HepG2 (cell line): ENCODE results near the gene FOXA1. TPM values are rescaled to one million over a fixed set of nuclear protein-coding genes. Genes with fewer than 3 reads are reported as not detected.

ENCODE experiments used
- CBX1 ChIP-seq: IDR thresholded peaks from one replicate; pipeline ENCODE4 v1.6.1; 2016; ENCODE audit warnings: antibody characterized with exemption, low read depth
- GZF1 ChIP-seq: sonication (generic); formaldehyde crosslinking; IDR thresholded peaks from 2 replicates; pipeline ENCODE4 v1.5.1; 2020; ENCODE audit warnings: mild to moderate bottlenecking, missing genetic modification reagents
- HMG20B ChIP-seq: conservative IDR thresholded peaks from 2 replicates; pipeline ENCODE4 v1.6.1; 2016; ENCODE audit warnings: missing genetic modification reagents, missing compliant biosample characterization
- KDM3A ChIP-seq: IDR thresholded peaks from 2 replicates; pipeline ENCODE4 v1.6.1; 2018; ENCODE audit warnings: low read depth, missing compliant biosample characterization
- MXD4 ChIP-seq: IDR thresholded peaks from 2 replicates; pipeline ENCODE4 v1.6.1; 2016; ENCODE audit warnings: mild to moderate bottlenecking, missing biosample characterization, missing genetic modification reagents
- NBN ChIP-seq: fragments of 450-650 bp; conservative IDR thresholded peaks from 2 replicates; pipeline ENCODE4 v1.6.1; 2017
- RBM39 ChIP-seq: fragments of 200-400 bp; formaldehyde crosslinking; IDR thresholded peaks from one replicate; pipeline ENCODE4 v1.6.1; 2018; ENCODE audit warnings: antibody characterized with exemption, mild to moderate bottlenecking, low read depth, low read length; ENCODE audit not compliant: poor library complexity, severe bottlenecking
- ZBTB20 ChIP-seq: sonication (generic); formaldehyde crosslinking; IDR thresholded peaks from 2 replicates; pipeline ENCODE4 v1.8.1; 2023; ENCODE audit warnings: missing genetic modification reagents, low read depth, mild to moderate bottlenecking, borderline replicate concordance
- ZNF121 ChIP-seq: sonication (generic); formaldehyde crosslinking; IDR thresholded peaks from 2 replicates; pipeline ENCODE4 v1.5.0; 2020; ENCODE audit warnings: mild to moderate bottlenecking, missing genetic modification reagents
- ZNF317 ChIP-seq: sonication (generic); formaldehyde crosslinking; IDR thresholded peaks from 2 replicates; pipeline ENCODE4 v1.5.0; 2020; ENCODE audit warnings: mild to moderate bottlenecking, missing genetic modification reagents
- ZNF768 ChIP-seq: sonication (generic); formaldehyde crosslinking; IDR thresholded peaks from 2 replicates; pipeline ENCODE4 v1.4.0; 2020; ENCODE audit warnings: missing genetic modification reagents
- polyA plus RNA-seq, 8 experiments: library from polyadenylated mRNA; depleted of rRNA in 3 of 8; stranded (reverse) in 7 of 8; unstranded in 1 of 8; fragments of >200 nt; fragmentation: Illumina TruSeq in 4 of 8; extraction: Trizol in 4 of 8; gene quantifications; 2 replicates each; pipeline versions ENCODE4 v1.2.1 to v1.2.3, GENCODE V29; 2011 to 2016; ENCODE audit warnings: low read depth in 4 of 8, missing spikeins in 1 of 8, mixed read lengths in 1 of 8; ENCODE audit not compliant: insufficient read depth in 1 of 8
- total RNA-seq, 5 experiments: library from RNA; depleted of rRNA; stranded (reverse); fragments of >200 nt; fragmentation: Illumina TruSeq; extraction: Trizol; gene quantifications; 2 replicates each; pipeline ENCODE4 v1.2.3, GENCODE V29; 2016; ENCODE audit warnings: low read depth in 1 of 5
- TF ChIP-seq, protein P1 (sequence below): sonication (generic); formaldehyde crosslinking; IDR thresholded peaks from 2 replicates; pipeline ENCODE4 v1.9.0; 2022; ENCODE audit warnings: missing genetic modification reagents, mild to moderate bottlenecking, borderline replicate concordance
- TF ChIP-seq, protein P2 (sequence below): sonication (generic); formaldehyde crosslinking; IDR thresholded peaks from 2 replicates; pipeline ENCODE4 v1.5.0; 2020; ENCODE audit warnings: mild to moderate bottlenecking, missing genetic modification reagents
- TF ChIP-seq, protein P3 (sequence below): sonication (generic); formaldehyde crosslinking; IDR thresholded peaks from 2 replicates; pipeline ENCODE4 v1.5.0; 2020; ENCODE audit warnings: mild to moderate bottlenecking, missing genetic modification reagents, moderate library complexity
- TF ChIP-seq, protein P4 (sequence below): sonication (generic); formaldehyde crosslinking; IDR thresholded peaks from 2 replicates; pipeline ENCODE4 v1.4.0; 2020; ENCODE audit warnings: mild to moderate bottlenecking, missing genetic modification reagents
- TF ChIP-seq, protein P5 (sequence below): sonication (generic); formaldehyde crosslinking; IDR thresholded peaks from 2 replicates; pipeline ENCODE4 v1.8.0; 2022; ENCODE audit warnings: mild to moderate bottlenecking, missing genetic modification reagents
- TF ChIP-seq, protein P6 (sequence below): sonication (generic); IDR thresholded peaks from 2 replicates; pipeline ENCODE4 v1.6.1; 2016; ENCODE audit warnings: low read depth, borderline replicate concordance
- TF ChIP-seq, protein P7 (sequence below): sonication (generic); formaldehyde crosslinking; IDR thresholded peaks from 2 replicates; pipeline ENCODE4 v1.8.0; 2022; ENCODE audit warnings: low read depth, missing genetic modification reagents

The FOXA1 gene
- total and polyA plus RNA-seq, 2 of the 13 experiments (the other 11 are each of a cell fraction or from before 2014, with no cell fraction given): 43.4 to 58.6 TPM

DNA sequence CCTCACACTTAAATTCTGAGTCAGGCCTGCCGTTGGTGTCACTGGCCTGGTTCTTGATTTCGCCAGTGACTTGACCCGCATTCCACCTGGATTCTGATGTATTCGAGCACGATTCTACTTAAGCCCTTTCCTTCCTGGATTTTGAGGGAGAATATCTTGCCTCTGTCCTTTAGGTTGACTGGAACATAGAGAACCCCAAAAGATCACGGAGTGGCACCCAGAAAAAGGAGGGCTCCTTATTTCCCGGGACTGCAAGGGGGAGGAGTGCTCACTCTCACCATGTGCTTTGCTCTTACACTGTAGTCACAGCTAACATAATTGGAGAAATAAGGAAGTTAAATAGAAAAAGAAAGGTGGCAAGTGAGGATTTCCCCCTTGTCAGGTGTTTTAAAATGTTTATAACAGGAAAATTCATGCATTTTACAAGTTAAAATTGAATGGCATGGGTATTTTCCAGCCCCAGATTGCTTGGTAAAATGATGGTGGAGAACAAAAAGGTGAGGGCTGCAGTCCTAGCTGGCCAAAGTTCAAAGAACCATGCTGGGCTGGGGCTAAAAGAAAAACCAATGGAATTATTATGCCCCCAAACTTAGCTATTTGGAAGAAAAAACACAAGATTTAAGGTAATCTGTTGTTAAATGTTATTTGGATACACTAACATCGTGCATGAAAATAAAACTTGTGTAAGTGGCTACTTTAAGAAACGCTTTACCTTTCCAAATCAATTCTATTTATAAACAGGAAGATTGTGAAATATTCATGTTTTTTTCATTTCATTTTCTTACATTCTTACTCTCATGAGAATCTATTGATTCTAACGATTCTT lies 8.9 kb downstream of the FOXA1 start (continued):
- TF ChIP-seq ZBTB20 (CRISPR knock-in tag) (no peak), ZNF121 (no peak), CBX1 (no peak), HMG20B (CRISPR knock-in tag) (no peak), MXD4 (CRISPR knock-in tag) (no peak), ZNF317 (no peak), NBN (no peak), GZF1 (CRISPR knock-in tag) (no peak; the same call in 1 of the 2 replicates), KDM3A (CRISPR knock-in tag) (no peak), RBM39 (no peak), ZNF768 (CRISPR knock-in tag) (no peak)
- TF ChIP-seq, protein P1, sequence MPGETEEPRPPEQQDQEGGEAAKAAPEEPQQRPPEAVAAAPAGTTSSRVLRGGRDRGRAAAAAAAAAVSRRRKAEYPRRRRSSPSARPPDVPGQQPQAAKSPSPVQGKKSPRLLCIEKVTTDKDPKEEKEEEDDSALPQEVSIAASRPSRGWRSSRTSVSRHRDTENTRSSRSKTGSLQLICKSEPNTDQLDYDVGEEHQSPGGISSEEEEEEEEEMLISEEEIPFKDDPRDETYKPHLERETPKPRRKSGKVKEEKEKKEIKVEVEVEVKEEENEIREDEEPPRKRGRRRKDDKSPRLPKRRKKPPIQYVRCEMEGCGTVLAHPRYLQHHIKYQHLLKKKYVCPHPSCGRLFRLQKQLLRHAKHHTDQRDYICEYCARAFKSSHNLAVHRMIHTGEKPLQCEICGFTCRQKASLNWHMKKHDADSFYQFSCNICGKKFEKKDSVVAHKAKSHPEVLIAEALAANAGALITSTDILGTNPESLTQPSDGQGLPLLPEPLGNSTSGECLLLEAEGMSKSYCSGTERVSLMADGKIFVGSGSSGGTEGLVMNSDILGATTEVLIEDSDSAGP (CRISPR knock-in tag): no peak
- TF ChIP-seq, protein P2, sequence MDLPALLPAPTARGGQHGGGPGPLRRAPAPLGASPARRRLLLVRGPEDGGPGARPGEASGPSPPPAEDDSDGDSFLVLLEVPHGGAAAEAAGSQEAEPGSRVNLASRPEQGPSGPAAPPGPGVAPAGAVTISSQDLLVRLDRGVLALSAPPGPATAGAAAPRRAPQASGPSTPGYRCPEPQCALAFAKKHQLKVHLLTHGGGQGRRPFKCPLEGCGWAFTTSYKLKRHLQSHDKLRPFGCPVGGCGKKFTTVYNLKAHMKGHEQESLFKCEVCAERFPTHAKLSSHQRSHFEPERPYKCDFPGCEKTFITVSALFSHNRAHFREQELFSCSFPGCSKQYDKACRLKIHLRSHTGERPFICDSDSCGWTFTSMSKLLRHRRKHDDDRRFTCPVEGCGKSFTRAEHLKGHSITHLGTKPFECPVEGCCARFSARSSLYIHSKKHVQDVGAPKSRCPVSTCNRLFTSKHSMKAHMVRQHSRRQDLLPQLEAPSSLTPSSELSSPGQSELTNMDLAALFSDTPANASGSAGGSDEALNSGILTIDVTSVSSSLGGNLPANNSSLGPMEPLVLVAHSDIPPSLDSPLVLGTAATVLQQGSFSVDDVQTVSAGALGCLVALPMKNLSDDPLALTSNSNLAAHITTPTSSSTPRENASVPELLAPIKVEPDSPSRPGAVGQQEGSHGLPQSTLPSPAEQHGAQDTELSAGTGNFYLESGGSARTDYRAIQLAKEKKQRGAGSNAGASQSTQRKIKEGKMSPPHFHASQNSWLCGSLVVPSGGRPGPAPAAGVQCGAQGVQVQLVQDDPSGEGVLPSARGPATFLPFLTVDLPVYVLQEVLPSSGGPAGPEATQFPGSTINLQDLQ: no peak
- TF ChIP-seq, protein P3, sequence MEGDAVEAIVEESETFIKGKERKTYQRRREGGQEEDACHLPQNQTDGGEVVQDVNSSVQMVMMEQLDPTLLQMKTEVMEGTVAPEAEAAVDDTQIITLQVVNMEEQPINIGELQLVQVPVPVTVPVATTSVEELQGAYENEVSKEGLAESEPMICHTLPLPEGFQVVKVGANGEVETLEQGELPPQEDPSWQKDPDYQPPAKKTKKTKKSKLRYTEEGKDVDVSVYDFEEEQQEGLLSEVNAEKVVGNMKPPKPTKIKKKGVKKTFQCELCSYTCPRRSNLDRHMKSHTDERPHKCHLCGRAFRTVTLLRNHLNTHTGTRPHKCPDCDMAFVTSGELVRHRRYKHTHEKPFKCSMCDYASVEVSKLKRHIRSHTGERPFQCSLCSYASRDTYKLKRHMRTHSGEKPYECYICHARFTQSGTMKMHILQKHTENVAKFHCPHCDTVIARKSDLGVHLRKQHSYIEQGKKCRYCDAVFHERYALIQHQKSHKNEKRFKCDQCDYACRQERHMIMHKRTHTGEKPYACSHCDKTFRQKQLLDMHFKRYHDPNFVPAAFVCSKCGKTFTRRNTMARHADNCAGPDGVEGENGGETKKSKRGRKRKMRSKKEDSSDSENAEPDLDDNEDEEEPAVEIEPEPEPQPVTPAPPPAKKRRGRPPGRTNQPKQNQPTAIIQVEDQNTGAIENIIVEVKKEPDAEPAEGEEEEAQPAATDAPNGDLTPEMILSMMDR (CRISPR knock-in tag): no peak
- TF ChIP-seq, protein P4, sequence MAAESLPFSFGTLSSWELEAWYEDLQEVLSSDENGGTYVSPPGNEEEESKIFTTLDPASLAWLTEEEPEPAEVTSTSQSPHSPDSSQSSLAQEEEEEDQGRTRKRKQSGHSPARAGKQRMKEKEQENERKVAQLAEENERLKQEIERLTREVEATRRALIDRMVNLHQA: no peak
- TF ChIP-seq, protein P5, sequence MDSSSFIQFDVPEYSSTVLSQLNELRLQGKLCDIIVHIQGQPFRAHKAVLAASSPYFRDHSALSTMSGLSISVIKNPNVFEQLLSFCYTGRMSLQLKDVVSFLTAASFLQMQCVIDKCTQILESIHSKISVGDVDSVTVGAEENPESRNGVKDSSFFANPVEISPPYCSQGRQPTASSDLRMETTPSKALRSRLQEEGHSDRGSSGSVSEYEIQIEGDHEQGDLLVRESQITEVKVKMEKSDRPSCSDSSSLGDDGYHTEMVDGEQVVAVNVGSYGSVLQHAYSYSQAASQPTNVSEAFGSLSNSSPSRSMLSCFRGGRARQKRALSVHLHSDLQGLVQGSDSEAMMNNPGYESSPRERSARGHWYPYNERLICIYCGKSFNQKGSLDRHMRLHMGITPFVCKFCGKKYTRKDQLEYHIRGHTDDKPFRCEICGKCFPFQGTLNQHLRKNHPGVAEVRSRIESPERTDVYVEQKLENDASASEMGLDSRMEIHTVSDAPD: no peak
- TF ChIP-seq, protein P6, sequence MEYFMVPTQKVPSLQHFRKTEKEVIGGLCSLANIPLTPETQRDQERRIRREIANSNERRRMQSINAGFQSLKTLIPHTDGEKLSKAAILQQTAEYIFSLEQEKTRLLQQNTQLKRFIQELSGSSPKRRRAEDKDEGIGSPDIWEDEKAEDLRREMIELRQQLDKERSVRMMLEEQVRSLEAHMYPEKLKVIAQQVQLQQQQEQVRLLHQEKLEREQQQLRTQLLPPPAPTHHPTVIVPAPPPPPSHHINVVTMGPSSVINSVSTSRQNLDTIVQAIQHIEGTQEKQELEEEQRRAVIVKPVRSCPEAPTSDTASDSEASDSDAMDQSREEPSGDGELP: no peak
- TF ChIP-seq, protein P7, sequence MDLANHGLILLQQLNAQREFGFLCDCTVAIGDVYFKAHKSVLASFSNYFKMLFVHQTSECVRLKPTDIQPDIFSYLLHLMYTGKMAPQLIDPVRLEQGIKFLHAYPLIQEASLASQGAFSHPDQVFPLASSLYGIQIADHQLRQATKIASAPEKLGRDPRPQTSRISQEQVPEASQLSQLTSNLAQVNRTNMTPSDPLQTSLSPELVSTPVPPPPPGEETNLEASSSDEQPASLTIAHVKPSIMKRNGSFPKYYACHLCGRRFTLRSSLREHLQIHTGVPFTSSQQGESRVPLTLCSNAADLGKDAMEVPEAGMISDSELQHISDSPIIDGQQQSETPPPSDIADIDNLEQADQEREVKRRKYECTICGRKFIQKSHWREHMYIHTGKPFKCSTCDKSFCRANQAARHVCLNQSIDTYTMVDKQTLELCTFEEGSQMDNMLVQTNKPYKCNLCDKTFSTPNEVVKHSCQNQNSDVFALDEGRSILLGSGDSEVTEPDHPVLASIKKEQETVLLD (CRISPR knock-in tag): no peak
